ENCODE data around the gene MR1. TPM values are rescaled to one million over a fixed set of nuclear protein-coding genes. Genes with fewer than 3 reads are reported as not detected.

Gene MR1
- total and polyA plus RNA-seq, 8 donors: 1.1 to 11.3 (median 3.2) TPM

DNA sequence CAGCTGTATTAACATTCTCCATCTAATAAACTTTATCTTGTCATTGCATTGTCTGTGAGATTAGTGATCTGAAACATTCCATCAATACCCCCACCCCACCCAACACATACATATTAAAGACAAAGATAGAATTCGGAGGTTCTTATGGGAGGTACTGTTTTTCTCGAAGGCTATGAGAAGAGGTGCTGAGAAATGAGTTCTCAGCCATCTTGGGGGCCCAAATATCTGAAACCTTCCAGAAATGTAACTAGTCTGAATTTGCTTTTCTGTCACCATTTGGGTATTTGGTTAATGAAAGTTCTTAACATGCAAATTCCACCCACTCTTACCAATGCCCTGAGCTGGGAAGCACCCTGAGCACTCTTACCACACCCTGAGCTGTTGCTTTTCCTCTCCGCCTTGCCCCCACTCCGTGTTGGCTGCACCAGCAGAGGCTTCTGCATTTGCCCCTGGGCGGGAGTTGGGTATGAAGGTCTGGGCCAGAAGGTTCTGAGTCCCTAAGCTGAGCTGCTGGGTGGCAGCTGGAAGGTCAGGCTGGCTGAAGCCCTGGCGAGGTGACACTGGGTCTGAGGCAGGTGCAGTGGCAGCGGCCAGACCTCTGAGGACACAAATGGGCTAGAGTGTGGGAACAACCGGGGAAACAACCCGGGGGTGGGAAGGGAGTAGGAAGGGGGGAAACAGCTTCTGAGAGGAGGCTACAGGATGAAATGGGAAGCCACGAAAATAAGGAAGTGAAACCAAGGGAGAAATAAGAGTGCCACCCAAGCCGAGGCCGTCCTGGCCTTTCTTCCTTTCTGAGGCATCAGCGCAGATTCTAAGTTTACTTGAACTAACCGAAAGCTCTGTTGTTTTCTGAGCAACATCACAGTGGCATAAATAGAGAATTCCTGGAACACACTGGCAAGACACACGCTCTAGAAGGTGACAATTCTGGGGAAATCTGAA, 28.4 kb downstream of the MR1 start:
- Histone ChIP-seq H3K27me3 (no peaks in the 10 kb centered on the region), H3K9me3 (no peaks in the 10 kb centered on the region), H3K36me3 (no peaks in the 10 kb centered on the region), H3K4me3 (no peak overlapping the region), H3K27ac (peak overlapping the region in 1 of 4 donors; percentile 23), H3K4me1 (no peaks in the 10 kb centered on the region)
- WGBS, 2 donors: 78 to 84% methylated on average over 15 of the region's 15 CpGs
- peak in 2 of 4 donors; percentile 73 to 79 for ATAC-seq
- FAIRE-seq: no peak
- TF ChIP-seq, protein P1, sequence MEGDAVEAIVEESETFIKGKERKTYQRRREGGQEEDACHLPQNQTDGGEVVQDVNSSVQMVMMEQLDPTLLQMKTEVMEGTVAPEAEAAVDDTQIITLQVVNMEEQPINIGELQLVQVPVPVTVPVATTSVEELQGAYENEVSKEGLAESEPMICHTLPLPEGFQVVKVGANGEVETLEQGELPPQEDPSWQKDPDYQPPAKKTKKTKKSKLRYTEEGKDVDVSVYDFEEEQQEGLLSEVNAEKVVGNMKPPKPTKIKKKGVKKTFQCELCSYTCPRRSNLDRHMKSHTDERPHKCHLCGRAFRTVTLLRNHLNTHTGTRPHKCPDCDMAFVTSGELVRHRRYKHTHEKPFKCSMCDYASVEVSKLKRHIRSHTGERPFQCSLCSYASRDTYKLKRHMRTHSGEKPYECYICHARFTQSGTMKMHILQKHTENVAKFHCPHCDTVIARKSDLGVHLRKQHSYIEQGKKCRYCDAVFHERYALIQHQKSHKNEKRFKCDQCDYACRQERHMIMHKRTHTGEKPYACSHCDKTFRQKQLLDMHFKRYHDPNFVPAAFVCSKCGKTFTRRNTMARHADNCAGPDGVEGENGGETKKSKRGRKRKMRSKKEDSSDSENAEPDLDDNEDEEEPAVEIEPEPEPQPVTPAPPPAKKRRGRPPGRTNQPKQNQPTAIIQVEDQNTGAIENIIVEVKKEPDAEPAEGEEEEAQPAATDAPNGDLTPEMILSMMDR (IDR thresholded peaks at IDR 0.05): no peak
- intact Hi-C loops (cut with DNase I): no loop called here
- DNase-seq: peak in 1 of 6 donors; percentile 34

GRCh38 chr1:181062836-181063428, 29.1 kb downstream of the MR1 start:
- WGBS, 2 donors: 72 to 75% methylated on average over 6 of the region's 6 CpGs
- H3K4me1 ChIP-seq: no peaks in the 10 kb centered on the region
- no peak overlapping the region for H3K4me3 ChIP-seq
- no peaks in the 10 kb centered on the region for H3K9me3 ChIP-seq
- no peaks in the 10 kb centered on the region for H3K27me3 ChIP-seq
- TF ChIP-seq, protein P1 (IDR thresholded peaks at IDR 0.05): no peak
- no peak overlapping the region for H3K27ac ChIP-seq
- no peaks in the 10 kb centered on the region for H3K36me3 ChIP-seq
- DNase-seq (no peak), FAIRE-seq (no peak), ATAC-seq (peak in 2 of 4 donors; percentile 57 to 69)
- intact Hi-C loops (cut with DNase I): no loop called here

- Histone ChIP-seq H3K9me3 (no peaks in the 10 kb centered on the region), H3K36me3 (no peaks in the 10 kb centered on the region), H3K27me3 (no peaks in the 10 kb centered on the region), H3K4me3 (no peak overlapping the region), H3K4me1 (no peaks in the 10 kb centered on the region), H3K27ac (no peak overlapping the region)
- intact Hi-C loops (cut with DNase I): no loop called here
- 52 to 53% methylated on average over 6 of the region's 6 CpGs for WGBS, 2 donors
- DNase-seq (no peak), FAIRE-seq (no peak), ATAC-seq (no peak)
- TF ChIP-seq, protein P1 (IDR thresholded peaks at IDR 0.05): no peak
Observed at GRCh38 chr1:181064011-181064623, 30.3 kb downstream of the MR1 start.

- H3K36me3 ChIP-seq: no peaks in the 10 kb centered on the region
- no peak for ATAC-seq
- intact Hi-C loops (cut with DNase I): no loop called here
- H3K27me3 ChIP-seq: no peaks in the 10 kb centered on the region
- no peaks in the 10 kb centered on the region for H3K9me3 ChIP-seq
- 30 to 42% methylated on average over 1 of the region's 1 CpG for WGBS, 2 donors
- H3K4me1 ChIP-seq: no peaks in the 10 kb centered on the region
- no peak overlapping the region for H3K4me3 ChIP-seq
- TF ChIP-seq, protein P1 (IDR thresholded peaks at IDR 0.05): no peak
- H3K27ac ChIP-seq: no peak overlapping the region
- no peak for FAIRE-seq
- DNase-seq: no peak
Observed at GRCh38 chr1:181064702-181065101, 30.9 kb downstream of the MR1 start.
